WTC11 (cell line): ENCODE results near the gene GSK3B. TPM values are rescaled to one million over a fixed set of nuclear protein-coding genes. Genes with fewer than 3 reads are reported as not detected.

Experiments
- ATAC-seq: fragments of 200-7000 bp; cut with Tn5 transposase; 2 replicates; pipeline ENCODE4 v1.10.0; 2021; ENCODE audit warnings: mild to moderate bottlenecking, moderate library complexity
- CTCF ChIA-PET: fragments of 300-600 bp; sonication (Branson Sonifier 250); formaldehyde crosslinking; loops from one replicate; lab custom pipeline; 2021; ENCODE audit warnings: antibody characterized with exemption; lab: Charles Lee
- POLR2A ChIA-PET: fragments of 350-600 bp; sonication (Branson Sonifier 250); formaldehyde crosslinking; loops from one replicate; lab custom pipeline; 2021; ENCODE audit warnings: antibody characterized with exemption; lab: Charles Lee
- DNase-seq: peaks from one replicate; pipeline ENCODE4 v3.0.0; 2021; ENCODE audit warnings: low spot score
- H3K27ac Mint-ChIP-seq: 2 replicates; pipeline ENCODE4 v1.8.0; 2021; ENCODE audit warnings: mixed read lengths
- H3K27me3 Mint-ChIP-seq: 2 replicates; pipeline ENCODE4 v1.8.0; 2021; ENCODE audit warnings: low read depth, mild to moderate bottlenecking, moderate library complexity, mixed read lengths
- H3K36me3 Mint-ChIP-seq: 2 replicates; pipeline ENCODE4 v1.8.0; 2021; ENCODE audit warnings: mixed read lengths
- H3K4me1 Mint-ChIP-seq: 2 replicates; pipeline ENCODE4 v1.8.0; 2022; ENCODE audit warnings: mixed read lengths
- H3K4me3 Mint-ChIP-seq: 2 replicates; pipeline ENCODE4 v1.8.0; 2021; ENCODE audit warnings: mild to moderate bottlenecking, moderate library complexity, mixed read lengths
- H3K9me3 Mint-ChIP-seq: 2 replicates; pipeline ENCODE4 v1.8.0; 2021; ENCODE audit warnings: mixed read lengths
- CBFB ChIP-seq: sonication (generic); formaldehyde crosslinking; IDR thresholded peaks from 2 replicates; pipeline ENCODE4 v1.8.1; 2022; ENCODE audit warnings: mild to moderate bottlenecking, low read depth, missing genetic modification reagents
- CREB1 ChIP-seq: sonication (generic); formaldehyde crosslinking; IDR thresholded peaks from 2 replicates; pipeline ENCODE4 v1.8.0; 2023; ENCODE audit warnings: mild to moderate bottlenecking, missing genetic modification reagents
- ETV6 ChIP-seq: sonication (generic); formaldehyde crosslinking; IDR thresholded peaks from 2 replicates; pipeline ENCODE4 v1.8.1; 2022; ENCODE audit warnings: mild to moderate bottlenecking, missing genetic modification reagents
- FOXP1 ChIP-seq: sonication (generic); formaldehyde crosslinking; IDR thresholded peaks from 2 replicates; pipeline ENCODE4 v1.8.0; 2022; ENCODE audit warnings: missing genetic modification reagents, mild to moderate bottlenecking, moderate library complexity, borderline replicate concordance
- GABPB1 ChIP-seq: sonication (generic); formaldehyde crosslinking; IDR thresholded peaks from 2 replicates; pipeline ENCODE4 v1.8.1; 2023; ENCODE audit warnings: mild to moderate bottlenecking, missing genetic modification reagents
- MXD4 ChIP-seq: fragments of 250-450 bp; sonication (Bioruptor Pico); IDR thresholded peaks from 2 replicates; pipeline ENCODE4 v1.8.0; 2021; ENCODE audit warnings: mild to moderate bottlenecking, moderate library complexity, borderline replicate concordance
- SOX15 ChIP-seq: fragments of 250-450 bp; sonication (Bioruptor Pico); IDR thresholded peaks from 2 replicates; pipeline ENCODE4 v1.9.0; 2021; ENCODE audit warnings: mild to moderate bottlenecking
- TCF7 ChIP-seq: sonication (generic); formaldehyde crosslinking; IDR thresholded peaks from 2 replicates; pipeline ENCODE4 v1.8.0; 2022; ENCODE audit warnings: mild to moderate bottlenecking, low read depth, missing genetic modification reagents, moderate library complexity
- TEAD4 ChIP-seq: sonication (generic); formaldehyde crosslinking; IDR thresholded peaks from 2 replicates; pipeline ENCODE4 v1.8.0; 2022; ENCODE audit warnings: mild to moderate bottlenecking, missing genetic modification reagents
- ZMAT4 ChIP-seq: fragments of 250-450 bp; sonication (Bioruptor Pico); IDR thresholded peaks from 2 replicates; pipeline ENCODE4 v1.9.0; 2021; ENCODE audit warnings: mild to moderate bottlenecking
- ZNF121 ChIP-seq: sonication (generic); formaldehyde crosslinking; IDR thresholded peaks from 2 replicates; pipeline ENCODE4 v1.8.0; 2023; ENCODE audit warnings: missing genetic modification reagents
- ZNF138 ChIP-seq: sonication (generic); formaldehyde crosslinking; conservative IDR thresholded peaks from 2 replicates; pipeline ENCODE4 v1.8.1; 2022; ENCODE audit warnings: mild to moderate bottlenecking, moderate library complexity, missing genetic modification reagents
- ZNF263 ChIP-seq: sonication (generic); formaldehyde crosslinking; IDR thresholded peaks from 2 replicates; pipeline ENCODE4 v1.8.1; 2022; ENCODE audit warnings: low read depth, mild to moderate bottlenecking, moderate library complexity, missing genetic modification reagents
- ZNF416 ChIP-seq: fragments of 250-450 bp; sonication (Bioruptor Pico); IDR thresholded peaks from 2 replicates; pipeline ENCODE4 v1.9.0; 2021; ENCODE audit warnings: mild to moderate bottlenecking, inconsistent platforms
- total RNA-seq: library from RNA; stranded (reverse); gene quantifications from 3 replicates; pipeline ENCODE4 v1.2.3, GENCODE V29; 2021
- TF ChIP-seq, protein P1 (sequence below): fragments of 250-450 bp; sonication (Bioruptor Pico); IDR thresholded peaks from 2 replicates; pipeline ENCODE4 v1.9.0; 2021; ENCODE audit warnings: mild to moderate bottlenecking, borderline replicate concordance
- TF ChIP-seq, protein P2 (sequence below): fragments of 250-450 bp; sonication (Bioruptor Pico); conservative IDR thresholded peaks from 2 replicates; pipeline ENCODE4 v1.9.0; 2021; ENCODE audit warnings: mild to moderate bottlenecking
- TF ChIP-seq, protein P3 (sequence below): sonication (generic); formaldehyde crosslinking; IDR thresholded peaks from 2 replicates; pipeline ENCODE4 v1.8.1; 2023; ENCODE audit warnings: mild to moderate bottlenecking, missing genetic modification reagents, borderline replicate concordance

GSK3B gene
- total RNA-seq, 1 experiment from 2014 or later: 48.9 TPM

- TF ChIP-seq, protein P1, sequence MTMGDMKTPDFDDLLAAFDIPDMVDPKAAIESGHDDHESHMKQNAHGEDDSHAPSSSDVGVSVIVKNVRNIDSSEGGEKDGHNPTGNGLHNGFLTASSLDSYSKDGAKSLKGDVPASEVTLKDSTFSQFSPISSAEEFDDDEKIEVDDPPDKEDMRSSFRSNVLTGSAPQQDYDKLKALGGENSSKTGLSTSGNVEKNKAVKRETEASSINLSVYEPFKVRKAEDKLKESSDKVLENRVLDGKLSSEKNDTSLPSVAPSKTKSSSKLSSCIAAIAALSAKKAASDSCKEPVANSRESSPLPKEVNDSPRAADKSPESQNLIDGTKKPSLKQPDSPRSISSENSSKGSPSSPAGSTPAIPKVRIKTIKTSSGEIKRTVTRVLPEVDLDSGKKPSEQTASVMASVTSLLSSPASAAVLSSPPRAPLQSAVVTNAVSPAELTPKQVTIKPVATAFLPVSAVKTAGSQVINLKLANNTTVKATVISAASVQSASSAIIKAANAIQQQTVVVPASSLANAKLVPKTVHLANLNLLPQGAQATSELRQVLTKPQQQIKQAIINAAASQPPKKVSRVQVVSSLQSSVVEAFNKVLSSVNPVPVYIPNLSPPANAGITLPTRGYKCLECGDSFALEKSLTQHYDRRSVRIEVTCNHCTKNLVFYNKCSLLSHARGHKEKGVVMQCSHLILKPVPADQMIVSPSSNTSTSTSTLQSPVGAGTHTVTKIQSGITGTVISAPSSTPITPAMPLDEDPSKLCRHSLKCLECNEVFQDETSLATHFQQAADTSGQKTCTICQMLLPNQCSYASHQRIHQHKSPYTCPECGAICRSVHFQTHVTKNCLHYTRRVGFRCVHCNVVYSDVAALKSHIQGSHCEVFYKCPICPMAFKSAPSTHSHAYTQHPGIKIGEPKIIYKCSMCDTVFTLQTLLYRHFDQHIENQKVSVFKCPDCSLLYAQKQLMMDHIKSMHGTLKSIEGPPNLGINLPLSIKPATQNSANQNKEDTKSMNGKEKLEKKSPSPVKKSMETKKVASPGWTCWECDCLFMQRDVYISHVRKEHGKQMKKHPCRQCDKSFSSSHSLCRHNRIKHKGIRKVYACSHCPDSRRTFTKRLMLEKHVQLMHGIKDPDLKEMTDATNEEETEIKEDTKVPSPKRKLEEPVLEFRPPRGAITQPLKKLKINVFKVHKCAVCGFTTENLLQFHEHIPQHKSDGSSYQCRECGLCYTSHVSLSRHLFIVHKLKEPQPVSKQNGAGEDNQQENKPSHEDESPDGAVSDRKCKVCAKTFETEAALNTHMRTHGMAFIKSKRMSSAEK (CRISPR knock-in tag): no peak
- no peak for TF ChIP-seq ZNF416
- no peak for TF ChIP-seq MXD4
- no peak for TF ChIP-seq ZNF121 (CRISPR knock-in tag)
These were observed 315.4 kb downstream of the GSK3B start (continued) for GRCh38 chr3:119778811-119779210.

- TF ChIP-seq SOX15 (CRISPR knock-in tag): no peak
- TF ChIP-seq, protein P2, sequence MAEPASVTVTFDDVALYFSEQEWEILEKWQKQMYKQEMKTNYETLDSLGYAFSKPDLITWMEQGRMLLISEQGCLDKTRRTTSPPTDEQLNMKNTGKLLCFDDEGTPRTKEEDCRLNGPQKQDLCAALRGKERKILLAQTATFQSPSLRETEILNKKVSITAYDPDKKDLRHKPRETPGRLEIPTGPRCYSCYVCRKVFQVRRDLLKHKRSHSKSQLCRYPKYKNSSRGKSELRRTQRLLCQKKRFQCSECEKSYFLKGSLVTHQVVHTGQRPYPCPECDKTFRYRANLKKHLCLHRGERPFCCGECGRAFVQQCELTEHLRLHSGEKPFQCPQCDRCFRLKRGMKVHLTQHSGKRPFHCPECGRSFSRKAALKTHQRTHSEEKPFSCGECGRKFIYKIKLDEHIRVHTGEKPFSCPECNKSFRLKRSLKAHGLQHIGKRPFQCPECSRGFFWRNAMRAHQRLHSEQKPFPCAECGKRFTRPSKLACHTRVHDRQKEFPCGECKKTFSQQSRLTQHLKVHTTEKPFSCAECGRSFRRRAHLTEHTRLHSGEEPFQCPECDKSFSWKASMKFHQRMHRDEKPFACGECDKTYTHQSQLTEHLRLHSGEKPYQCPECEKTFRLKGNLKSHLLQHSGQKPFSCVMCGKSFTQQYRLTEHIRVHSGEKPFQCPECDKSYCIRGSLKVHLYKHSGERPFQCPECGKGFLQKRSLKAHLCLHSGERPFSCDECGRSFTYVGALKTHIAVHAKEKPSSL (CRISPR knock-in tag): no peak
- TF ChIP-seq, protein P3, sequence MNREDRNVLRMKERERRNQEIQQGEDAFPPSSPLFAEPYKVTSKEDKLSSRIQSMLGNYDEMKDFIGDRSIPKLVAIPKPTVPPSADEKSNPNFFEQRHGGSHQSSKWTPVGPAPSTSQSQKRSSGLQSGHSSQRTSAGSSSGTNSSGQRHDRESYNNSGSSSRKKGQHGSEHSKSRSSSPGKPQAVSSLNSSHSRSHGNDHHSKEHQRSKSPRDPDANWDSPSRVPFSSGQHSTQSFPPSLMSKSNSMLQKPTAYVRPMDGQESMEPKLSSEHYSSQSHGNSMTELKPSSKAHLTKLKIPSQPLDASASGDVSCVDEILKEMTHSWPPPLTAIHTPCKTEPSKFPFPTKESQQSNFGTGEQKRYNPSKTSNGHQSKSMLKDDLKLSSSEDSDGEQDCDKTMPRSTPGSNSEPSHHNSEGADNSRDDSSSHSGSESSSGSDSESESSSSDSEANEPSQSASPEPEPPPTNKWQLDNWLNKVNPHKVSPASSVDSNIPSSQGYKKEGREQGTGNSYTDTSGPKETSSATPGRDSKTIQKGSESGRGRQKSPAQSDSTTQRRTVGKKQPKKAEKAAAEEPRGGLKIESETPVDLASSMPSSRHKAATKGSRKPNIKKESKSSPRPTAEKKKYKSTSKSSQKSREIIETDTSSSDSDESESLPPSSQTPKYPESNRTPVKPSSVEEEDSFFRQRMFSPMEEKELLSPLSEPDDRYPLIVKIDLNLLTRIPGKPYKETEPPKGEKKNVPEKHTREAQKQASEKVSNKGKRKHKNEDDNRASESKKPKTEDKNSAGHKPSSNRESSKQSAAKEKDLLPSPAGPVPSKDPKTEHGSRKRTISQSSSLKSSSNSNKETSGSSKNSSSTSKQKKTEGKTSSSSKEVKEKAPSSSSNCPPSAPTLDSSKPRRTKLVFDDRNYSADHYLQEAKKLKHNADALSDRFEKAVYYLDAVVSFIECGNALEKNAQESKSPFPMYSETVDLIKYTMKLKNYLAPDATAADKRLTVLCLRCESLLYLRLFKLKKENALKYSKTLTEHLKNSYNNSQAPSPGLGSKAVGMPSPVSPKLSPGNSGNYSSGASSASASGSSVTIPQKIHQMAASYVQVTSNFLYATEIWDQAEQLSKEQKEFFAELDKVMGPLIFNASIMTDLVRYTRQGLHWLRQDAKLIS: no peak
- no peak for TF ChIP-seq TCF7 (CRISPR knock-in tag)
- TF ChIP-seq GABPB1 (CRISPR knock-in tag): no peak
- no peaks in the 10 kb centered on the region; the same call in 1 of the 2 replicates for H3K27me3 Mint-ChIP-seq
- ATAC-seq (no peak), DNase-seq (no peak)
- H3K4me3 Mint-ChIP-seq: no peak overlapping the region
- H3K27ac Mint-ChIP-seq: no peak overlapping the region
- ChIA-PET POLR2A (no interaction called here), CTCF (no interaction called here)
- peaks cover 13% of the 10 kb centered on the region for H3K4me1 Mint-ChIP-seq
- H3K9me3 Mint-ChIP-seq: peaks cover 14% of the 10 kb centered on the region
- H3K36me3 Mint-ChIP-seq: 0 out of 2 replicates have a peak, but pooled peaks cover 9% of the 10 kb centered on the region
These were observed 316.1 kb downstream of the GSK3B start for GRCh38 chr3:119778176-119778575.

- no peak for ATAC-seq
- Mint-ChIP-seq H3K4me1 (peaks cover 13% of the 10 kb centered on the region), H3K4me3 (no peak overlapping the region), H3K27ac (no peak overlapping the region), H3K9me3 (peaks cover 14% of the 10 kb centered on the region), H3K27me3 (no peaks in the 10 kb centered on the region; the same call in 1 of the 2 replicates), H3K36me3 (0 out of 2 replicates have a peak, but pooled peaks cover 9% of the 10 kb centered on the region)
- CTCF ChIA-PET: interaction anchor here (1.2 kb wide), 1 partner anchor 19 kb away, joined by 3 read pairs; no protein-coding TSS in a partner anchor
- TF ChIP-seq ETV6 (CRISPR knock-in tag) (no peak), FOXP1 (CRISPR knock-in tag) (no peak), ZNF138 (CRISPR knock-in tag) (no peak), CREB1 (CRISPR knock-in tag) (no peak), CBFB (CRISPR knock-in tag) (no peak), TEAD4 (CRISPR knock-in tag) (no peak), ZMAT4 (CRISPR knock-in tag) (no peak), ZNF263 (no peak)
- POLR2A ChIA-PET: no interaction called here
- no peak for DNase-seq
These were observed 317.9 kb downstream of the GSK3B start for GRCh38 chr3:119776304-119776703.
